ENCODE measurements around the gene CD82. TPM values are rescaled to one million over a fixed set of nuclear protein-coding genes. Genes with fewer than 3 reads are reported as not detected.
A peak's percentile ranks its signal among the peaks of the same experiment; 100 is the strongest.

CD82 gene
- total RNA-seq, 1 experiment from 2014 or later = 4.5 TPM

- no peak overlapping the region for H3K4me2 ChIP-seq (ENCODE audit: insufficient read depth, insufficient read length, low read length)
- H3K4me1 ChIP-seq (ENCODE audit: insufficient read depth, low read length) = no peaks in the 10 kb centered on the region
- Mint-ChIP-seq H3K27me3 (ENCODE audit: low read depth) (peaks cover 7% of the 10 kb centered on the region; the same call in 1 of the 2 replicates), H3K4me1 (peaks cover 5 to 15% of the 10 kb centered on the region in 2 experiments; a peak in 3 of 4 replicates), H3K4me3 (no peak overlapping the region), H3K36me3 (ENCODE audit: insufficient read depth in 1 of 3, low read depth in 3 of 3) (no peaks in the 10 kb centered on the region), H3K9me3 (no peaks in the 10 kb centered on the region), H3K27ac (no peak overlapping the region)
- H4K91ac ChIP-seq (ENCODE audit: insufficient read length, low read depth, low read length) = no peak overlapping the region
- no peaks in the 10 kb centered on the region for H3K9me3 ChIP-seq (ENCODE audit: control insufficient read depth, low read depth, low read length)
- H3K4ac ChIP-seq (ENCODE audit: low read depth, low read length) = no peak overlapping the region
- H3K27me3 ChIP-seq (ENCODE audit: insufficient read depth, low read length) = no peaks in the 10 kb centered on the region
- H2BK120ac ChIP-seq (ENCODE audit: low read depth, low read length, poor library complexity, severe bottlenecking) = no peak overlapping the region
- no peak overlapping the region for H4K5ac ChIP-seq (ENCODE audit: insufficient read length, low read depth, low read length)
- DNase-seq = no peak
- H3K9ac ChIP-seq (ENCODE audit: extremely low read depth, insufficient read length, low read length) = no peak overlapping the region
- H2BK5ac ChIP-seq (ENCODE audit: insufficient read length, low read length) = no peak overlapping the region
- H3K23ac ChIP-seq (ENCODE audit: insufficient read length, low read depth, low read length) = no peak overlapping the region
- H2BK20ac ChIP-seq (ENCODE audit: low read depth, low read length, poor library complexity, severe bottlenecking) = no peak overlapping the region
- no peak overlapping the region for H3K56ac ChIP-seq (ENCODE audit: insufficient read length, low read depth, low read length)
- no peak overlapping the region for H3T11ph ChIP-seq (ENCODE audit: low read length)
- H3K79me1 ChIP-seq (ENCODE audit: insufficient read depth, low read depth, low read length, poor library complexity, severe bottlenecking) = no peaks in the 10 kb centered on the region
- no peak overlapping the region for H2AFZ ChIP-seq (ENCODE audit: low read length)
- peak overlapping the region; percentile 18; the same call in 1 of the 2 replicates for H3K14ac ChIP-seq (ENCODE audit: insufficient read depth, low read length)
- H4K20me1 ChIP-seq (ENCODE audit: control insufficient read depth, insufficient read depth, insufficient read length) = no peaks in the 10 kb centered on the region
- H4K8ac ChIP-seq (replicated peaks; ENCODE audit: insufficient read length, low read depth, low read length) = no peak overlapping the region
- H3K18ac ChIP-seq (ENCODE audit: insufficient read length, low read depth, low read length) = no peak overlapping the region
- no peak overlapping the region for H2BK15ac ChIP-seq (ENCODE audit: low read depth, low read length)
- no CpG with 5 or more reads among the region's 6 CpGs for WGBS (ENCODE audit: extremely low coverage, insufficient read length, low lambda C conversion rate)
- TF ChIP-seq CTCF (conservative IDR thresholded peaks at IDR 0.05) = no peak
- no peak overlapping the region for H2BK12ac ChIP-seq (ENCODE audit: insufficient read length, low read depth, low read length)
- H3K79me2 ChIP-seq (ENCODE audit: insufficient read depth, low read length) = no peaks in the 10 kb centered on the region
- no peak overlapping the region for H2AK5ac ChIP-seq (ENCODE audit: insufficient read length, low read length)
- H3K23me2 ChIP-seq (ENCODE audit: insufficient read length, low read depth, low read length, poor library complexity, severe bottlenecking) = no peaks in the 10 kb centered on the region
- H3K27ac ChIP-seq (ENCODE audit: insufficient read length, low read depth, low read length) = no peak overlapping the region
Observed at GRCh38 chr11:44611088-44611487, 45.6 kb downstream of the CD82 start.
